Upper lobe of left lung (tissue), 6 donors: ENCODE results near the gene FBXL7. TPM values are rescaled to one million over a fixed set of nuclear protein-coding genes. Genes with fewer than 3 reads are reported as not detected.

Source experiments
- ATAC-seq, 2 donors: fragments of 200-7000 bp; cut with Tn5 transposase; one replicate each; pipeline ENCODE4 v1.9.1; 2022; ENCODE audit warnings: mild to moderate bottlenecking in 2 of 2, moderate library complexity in 2 of 2; ENCODE audit not compliant: low FRiP score in 2 of 2
- DNase-seq, 2 donors: peaks; one replicate each; pipeline ENCODE4 v3.0.0-alpha.2; 2019 to 2020
- H3K27ac ChIP-seq, 4 donors: fragments of 200-600 bp; sonication (generic); one replicate each; pipeline ENCODE4 v1.5.1; 2016 to 2019
- H3K27me3 ChIP-seq, 4 donors: fragments of 200-600 bp; sonication (generic); one replicate each; pipeline ENCODE4 v1.5.1; 2017 to 2019
- H3K36me3 ChIP-seq, 4 donors: fragments of 200-600 bp; sonication (generic); one replicate each; pipeline ENCODE4 v1.5.1; 2016 to 2019
- H3K4me1 ChIP-seq, 4 donors: fragments of 200-600 bp; sonication (generic); one replicate each; pipeline ENCODE4 v1.5.1; 2018 to 2019
- H3K4me3 ChIP-seq, 4 donors: fragments of 200-600 bp; sonication (generic); one replicate each; pipeline ENCODE4 v1.5.1; 2017 to 2019; ENCODE audit warnings: mild to moderate bottlenecking in 2 of 4, moderate library complexity in 1 of 4
- H3K9me3 ChIP-seq, 4 donors: fragments of 200-600 bp; sonication (generic); one replicate each; pipeline ENCODE4 v1.5.1; 2018 to 2019
- EP300 ChIP-seq, 4 donors: sonication (generic); formaldehyde crosslinking; IDR thresholded peaks; one replicate each; pipeline ENCODE4 v1.5.1; 2017; ENCODE audit warnings: antibody characterized with exemption in 4 of 4, control low read depth in 2 of 4
- POLR2A ChIP-seq, 4 donors: fragments of 450-650 bp; IDR thresholded peaks; one replicate each; pipeline ENCODE4 v1.5.1; 2016 to 2017; ENCODE audit warnings: antibody characterized with exemption in 4 of 4, mild to moderate bottlenecking in 2 of 4
- POLR2AphosphoS5 ChIP-seq, 2 donors: sonication (generic); formaldehyde crosslinking; IDR thresholded peaks; one replicate each; pipeline ENCODE4 v1.5.1; 2017; ENCODE audit warnings: antibody characterized with exemption in 2 of 2
- WGBS, 2 donors: methylation state at CpG; one replicate each; pipeline ENCODE4 v1.1.5; 2017 to 2018; 5-methylcytosine and 5-hydroxymethylcytosine counted together
- total RNA-seq, 6 donors: library from RNA; depleted of rRNA in 4 of 6; stranded (reverse); fragments of >200 nt in 4 of 6; gene quantifications; one replicate each; pipeline versions ENCODE4 v1.1.0 to v1.2.1, GENCODE V29; 2016 to 2021
- TF ChIP-seq, protein P1 (sequence below), 6 experiments: fragments of 450-650 bp in 4 of 6; fragments of 200-600 bp in 2 of 6; sonication (generic) in 2 of 6; IDR thresholded peaks; one replicate each; pipeline ENCODE4 v1.5.1; 2016 to 2019; ENCODE audit warnings: antibody characterized with exemption in 6 of 6
- donor health status: DM: no; HTN: no; CAD: no; lungs with moderate emphysema.
- donor health status: DM: no; HTN: yes; CAD: no; lungs with severe emphysema.

FBXL7 gene
- total RNA-seq, 6 donors from 2014 or later = 4.9 to 13.6 (median 6.9) TPM

- no peaks in the 10 kb centered on the region for H3K27me3 ChIP-seq
- H3K9me3 ChIP-seq = peaks cover 10 to 21% (median 13%) of the 10 kb centered on the region in 4 donors
- no peak for TF ChIP-seq EP300 (IDR thresholded peaks at IDR 0.05)
- TF ChIP-seq POLR2AphosphoS5 (IDR thresholded peaks at IDR 0.05) = no peak
- H3K4me1 ChIP-seq = no peaks in the 10 kb centered on the region
- ATAC-seq = no peak
- no peak overlapping the region for H3K27ac ChIP-seq
- no peaks in the 10 kb centered on the region for H3K36me3 ChIP-seq
- DNase-seq = no peak
- H3K4me3 ChIP-seq = no peak overlapping the region
Measured at GRCh38 chr5:15727375-15727774, 227.4 kb downstream of the FBXL7 start.

DNA sequence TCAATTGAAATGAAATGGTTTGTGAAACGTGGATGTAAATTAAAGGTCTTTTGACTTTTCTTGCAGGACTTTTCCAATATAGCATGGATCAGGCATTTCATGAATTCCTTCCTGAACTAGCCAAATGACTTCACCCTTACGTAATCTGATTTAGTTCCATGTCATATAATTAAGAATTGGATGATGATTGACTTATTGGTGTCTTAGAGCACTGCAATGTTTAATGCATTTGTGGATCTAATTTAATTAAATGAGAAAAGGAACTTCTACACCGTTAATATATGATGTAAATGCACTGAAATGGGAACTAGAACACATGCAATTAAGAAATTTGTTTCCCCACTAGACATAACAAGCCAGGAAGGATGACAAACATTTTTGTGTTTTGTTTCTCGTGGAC is 228.8 kb downstream of the FBXL7 start:
- WGBS, 2 donors = 64 to 89% methylated on average over 4 of the region's 4 CpGs
- H3K4me3 ChIP-seq = no peak overlapping the region
- H3K36me3 ChIP-seq = no peaks in the 10 kb centered on the region
- DNase-seq = no peak
- TF ChIP-seq, protein P1, sequence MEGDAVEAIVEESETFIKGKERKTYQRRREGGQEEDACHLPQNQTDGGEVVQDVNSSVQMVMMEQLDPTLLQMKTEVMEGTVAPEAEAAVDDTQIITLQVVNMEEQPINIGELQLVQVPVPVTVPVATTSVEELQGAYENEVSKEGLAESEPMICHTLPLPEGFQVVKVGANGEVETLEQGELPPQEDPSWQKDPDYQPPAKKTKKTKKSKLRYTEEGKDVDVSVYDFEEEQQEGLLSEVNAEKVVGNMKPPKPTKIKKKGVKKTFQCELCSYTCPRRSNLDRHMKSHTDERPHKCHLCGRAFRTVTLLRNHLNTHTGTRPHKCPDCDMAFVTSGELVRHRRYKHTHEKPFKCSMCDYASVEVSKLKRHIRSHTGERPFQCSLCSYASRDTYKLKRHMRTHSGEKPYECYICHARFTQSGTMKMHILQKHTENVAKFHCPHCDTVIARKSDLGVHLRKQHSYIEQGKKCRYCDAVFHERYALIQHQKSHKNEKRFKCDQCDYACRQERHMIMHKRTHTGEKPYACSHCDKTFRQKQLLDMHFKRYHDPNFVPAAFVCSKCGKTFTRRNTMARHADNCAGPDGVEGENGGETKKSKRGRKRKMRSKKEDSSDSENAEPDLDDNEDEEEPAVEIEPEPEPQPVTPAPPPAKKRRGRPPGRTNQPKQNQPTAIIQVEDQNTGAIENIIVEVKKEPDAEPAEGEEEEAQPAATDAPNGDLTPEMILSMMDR (IDR thresholded peaks at IDR 0.05) = no peak
- TF ChIP-seq EP300 (IDR thresholded peaks at IDR 0.05) = no peak
- TF ChIP-seq POLR2A (IDR thresholded peaks at IDR 0.05) = no peak
- TF ChIP-seq POLR2AphosphoS5 (IDR thresholded peaks at IDR 0.05) = no peak
- peaks cover 10 to 21% (median 13%) of the 10 kb centered on the region in 4 donors for H3K9me3 ChIP-seq
- no peaks in the 10 kb centered on the region for H3K27me3 ChIP-seq
- H3K27ac ChIP-seq = no peak overlapping the region
- no peak for ATAC-seq
- H3K4me1 ChIP-seq = no peaks in the 10 kb centered on the region

DNA sequence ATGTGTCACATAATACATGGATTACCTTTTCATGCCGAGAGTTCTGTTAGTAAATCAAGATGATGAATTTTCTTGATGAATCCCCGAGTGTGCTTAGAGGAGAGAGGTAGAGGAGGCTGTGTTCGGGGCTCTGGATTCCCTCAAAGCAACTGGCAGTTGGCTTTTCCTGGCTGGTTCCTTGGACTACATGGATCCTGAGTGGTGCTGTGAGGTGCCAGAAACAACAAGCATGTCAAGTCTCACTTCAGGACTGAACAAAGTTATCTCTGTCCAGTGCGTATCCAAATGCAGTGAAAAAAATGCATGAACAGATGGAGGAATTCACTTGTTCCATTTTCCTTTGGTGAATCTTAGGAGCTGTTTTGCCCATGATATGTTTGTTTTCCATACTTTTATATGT is 231.7 kb downstream of the FBXL7 start:
- ATAC-seq (no peak), DNase-seq (no peak)
- no peak overlapping the region for H3K27ac ChIP-seq

GRCh38 chr5:15734058-15734457 is 234.1 kb downstream of the FBXL7 start:
- Histone ChIP-seq H3K4me3 (no peak overlapping the region), H3K27me3 (no peaks in the 10 kb centered on the region), H3K9me3 (no peaks in the 10 kb centered on the region), H3K27ac (no peak overlapping the region), H3K4me1 (peaks cover 0 to 10% (median 6%) of the 10 kb centered on the region in 4 donors), H3K36me3 (no peaks in the 10 kb centered on the region)
- 94 to 95% methylated on average over 7 of the region's 7 CpGs for WGBS, 2 donors
- no peak for TF ChIP-seq EP300 (IDR thresholded peaks at IDR 0.05)
- no peak for TF ChIP-seq POLR2A (IDR thresholded peaks at IDR 0.05)
- TF ChIP-seq POLR2AphosphoS5 (IDR thresholded peaks at IDR 0.05) = no peak
- TF ChIP-seq, protein P1 (IDR thresholded peaks at IDR 0.05) = no peak
- ATAC-seq (no peak), DNase-seq (no peak)

More for the DNA sequence above, 231.7 kb downstream of the FBXL7 start:
- H3K4me3 ChIP-seq = no peak overlapping the region
- H3K4me1 ChIP-seq = no peaks in the 10 kb centered on the region
- 83 to 90% methylated on average over 4 of the region's 4 CpGs for WGBS, 2 donors
- H3K36me3 ChIP-seq = no peaks in the 10 kb centered on the region
- peaks cover 5 to 21% (median 9%) of the 10 kb centered on the region in 4 donors for H3K9me3 ChIP-seq
- TF ChIP-seq, protein P1 (IDR thresholded peaks at IDR 0.05) = no peak
- TF ChIP-seq POLR2A (IDR thresholded peaks at IDR 0.05) (no peak), POLR2AphosphoS5 (IDR thresholded peaks at IDR 0.05) (no peak), EP300 (IDR thresholded peaks at IDR 0.05) (no peak)
- no peaks in the 10 kb centered on the region for H3K27me3 ChIP-seq

- 66 to 80% methylated on average over 8 of the region's 8 CpGs for WGBS, 2 donors
- Histone ChIP-seq H3K27me3 (no peaks in the 10 kb centered on the region), H3K36me3 (no peaks in the 10 kb centered on the region), H3K9me3 (no peaks in the 10 kb centered on the region), H3K4me1 (peaks cover 0 to 10% (median 6%) of the 10 kb centered on the region in 4 donors), H3K4me3 (no peak overlapping the region), H3K27ac (no peak overlapping the region)
- no peak for DNase-seq
- ATAC-seq = peak in 1 of 2 donors; percentile 26
- TF ChIP-seq POLR2AphosphoS5 (IDR thresholded peaks at IDR 0.05) (no peak), POLR2A (IDR thresholded peaks at IDR 0.05) (no peak), EP300 (IDR thresholded peaks at IDR 0.05) (no peak)
- TF ChIP-seq, protein P1 (IDR thresholded peaks at IDR 0.05) = no peak
Measured at GRCh38 chr5:15737036-15737821, 237.2 kb downstream of the FBXL7 start.
